ENCODE data around the gene PALM3. TPM values are rescaled to one million over a fixed set of nuclear protein-coding genes. Genes with fewer than 3 reads are reported as not detected.

The PALM3 gene
- polyA plus RNA-seq, 3 donors: not detected

GRCh38 chr19:14091813-14092462, 30.1 kb upstream of the PALM3 start:
- Histone ChIP-seq H3K4me3 (replicated peaks in 1 of 3; ENCODE audit: low read depth in 2 of 3, low read length in 3 of 3) (peak overlapping the region; percentile 61 to 90 (median 64)), H2AFZ (ENCODE audit: insufficient read depth, low read depth, low read length, poor library complexity, severe bottlenecking) (peak overlapping the region; percentile 72), H3K27me3 (ENCODE audit: control insufficient read depth in 2 of 2, insufficient read depth in 2 of 2, low read length in 2 of 2) (peaks cover 0 to 2% of the 10 kb centered on the region in 2 donors), H3K36me3 (replicated peaks in 1 of 2; ENCODE audit: control insufficient read depth in 1 of 2, insufficient read depth in 2 of 2, low read length in 2 of 2) (peaks cover 16 to 28% of the 10 kb centered on the region in 2 donors), H3K9me3 (replicated peaks in 1 of 2; ENCODE audit: control insufficient read depth in 1 of 2, insufficient read depth in 1 of 2, low read length in 2 of 2) (peaks cover 6 to 8% of the 10 kb centered on the region in 2 donors), H3K27ac (ENCODE audit: low read depth in 1 of 2, low read length in 2 of 2) (no peak overlapping the region), H4K20me1 (ENCODE audit: insufficient read depth, low read length) (peaks cover 55% of the 10 kb centered on the region), H3K79me2 (ENCODE audit: insufficient read depth, low read length) (peaks cover 7% of the 10 kb centered on the region), H3K4me2 (replicated peaks; ENCODE audit: extremely low read depth, low read length, poor library complexity, severe bottlenecking) (peak overlapping the region; percentile 100), H3K9ac (ENCODE audit: insufficient read depth, low read length, poor library complexity, severe bottlenecking) (peak overlapping the region; percentile 65), H3K4me1 (ENCODE audit: control insufficient read depth in 1 of 2, insufficient read depth in 2 of 2, low read length in 2 of 2) (peaks cover 18 to 23% of the 10 kb centered on the region in 2 donors)
- H3K36me3 Mint-ChIP-seq: peaks cover 30 to 37% of the 10 kb centered on the region in 2 donors
- 14% methylated on average over 9 of the region's 15 CpGs for WGBS (ENCODE audit: insufficient coverage)
- H3K27ac Mint-ChIP-seq: peak overlapping the region; percentile 83 to 97 (median 94)
- H3K9me3 Mint-ChIP-seq: peaks cover 0 to 14% (median 9%) of the 10 kb centered on the region in 7 donors
- no peak for TF ChIP-seq CTCF (IDR thresholded peaks at IDR 0.05)
- H3K4me3 Mint-ChIP-seq: peak overlapping the region; percentile 99
- H3K4me1 Mint-ChIP-seq: peaks cover 15% of the 10 kb centered on the region
- DNase-seq: no peak
- intact Hi-C loops (cut with micrococcal nuclease): loop anchor here in 1 of 2 donors (5.0 kb wide), 1 partner anchor 45 kb away; the partner anchor contains the start of gene ASF1B
- H3K27me3 Mint-ChIP-seq (ENCODE audit: low read depth in 3 of 3): peaks cover 0 to 6% (median 5%) of the 10 kb centered on the region in 3 donors

DNA sequence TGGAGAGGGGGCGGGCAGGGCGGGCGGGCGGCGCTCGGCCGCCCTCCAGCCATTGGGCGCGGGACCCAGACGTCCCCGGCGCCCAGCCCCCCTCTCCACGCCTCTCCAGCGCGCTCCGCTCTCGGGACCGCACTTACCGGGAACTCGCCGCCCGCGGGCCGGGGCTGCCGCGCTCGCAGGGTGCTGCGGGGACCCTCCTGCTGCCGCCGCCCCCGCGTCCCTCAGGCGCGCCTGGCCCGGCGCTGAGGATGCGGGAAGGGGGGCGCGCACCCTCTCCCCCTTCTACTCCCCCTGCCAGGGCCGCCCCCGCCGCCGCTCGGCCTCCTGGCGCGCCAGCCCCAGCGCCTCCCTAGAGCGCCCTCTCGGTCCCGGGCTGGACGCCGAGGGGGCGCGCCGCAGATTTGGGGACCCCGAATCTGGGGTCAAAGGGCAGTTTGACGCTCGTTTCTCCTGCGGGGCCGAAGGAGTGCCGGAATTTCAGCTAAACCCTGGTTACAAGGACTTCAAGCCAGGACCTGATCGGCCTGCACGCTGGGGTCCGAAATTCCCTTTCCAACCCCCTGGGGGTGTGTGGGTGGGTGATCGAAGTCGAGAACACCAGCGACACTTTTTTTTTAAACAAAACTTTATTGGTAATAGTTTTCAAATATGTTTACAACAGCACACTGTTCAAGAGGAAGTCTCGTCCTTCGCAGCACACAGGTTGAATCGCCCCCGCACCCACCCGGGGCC, 29.4 kb upstream of the PALM3 start:
- Histone ChIP-seq H3K9ac (ENCODE audit: insufficient read depth, low read length, poor library complexity, severe bottlenecking) (peak overlapping the region; percentile 65), H3K27ac (ENCODE audit: low read depth in 1 of 2, low read length in 2 of 2) (peak overlapping the region; percentile 50 to 59), H3K4me2 (replicated peaks; ENCODE audit: extremely low read depth, low read length, poor library complexity, severe bottlenecking) (peak overlapping the region; percentile 100), H3K4me3 (replicated peaks in 1 of 3; ENCODE audit: low read depth in 2 of 3, low read length in 3 of 3) (peak overlapping the region; percentile 61 to 90 (median 64)), H3K79me2 (ENCODE audit: insufficient read depth, low read length) (peaks cover 7% of the 10 kb centered on the region), H3K27me3 (ENCODE audit: control insufficient read depth in 2 of 2, insufficient read depth in 2 of 2, low read length in 2 of 2) (peaks cover 0 to 2% of the 10 kb centered on the region in 2 donors), H2AFZ (ENCODE audit: insufficient read depth, low read depth, low read length, poor library complexity, severe bottlenecking) (peak overlapping the region; percentile 72), H3K4me1 (ENCODE audit: control insufficient read depth in 1 of 2, insufficient read depth in 2 of 2, low read length in 2 of 2) (peaks cover 18 to 23% of the 10 kb centered on the region in 2 donors), H4K20me1 (ENCODE audit: insufficient read depth, low read length) (peaks cover 48% of the 10 kb centered on the region), H3K9me3 (replicated peaks in 1 of 2; ENCODE audit: control insufficient read depth in 1 of 2, insufficient read depth in 1 of 2, low read length in 2 of 2) (peaks cover 6 to 8% of the 10 kb centered on the region in 2 donors), H3K36me3 (replicated peaks in 1 of 2; ENCODE audit: control insufficient read depth in 1 of 2, insufficient read depth in 2 of 2, low read length in 2 of 2) (peaks cover 9 to 21% of the 10 kb centered on the region in 2 donors)
- peak; percentile 34 to 54 (median 43) for DNase-seq
- intact Hi-C loops (cut with micrococcal nuclease): loop anchor here in 1 of 2 donors (5.0 kb wide), 1 partner anchor 46 kb away; the partner anchor contains the start of gene ASF1B
- Mint-ChIP-seq H3K4me1 (peaks cover 15% of the 10 kb centered on the region), H3K36me3 (peaks cover 29 to 34% of the 10 kb centered on the region in 2 donors), H3K4me3 (peak overlapping the region; percentile 99), H3K27ac (peak overlapping the region; percentile 83 to 97 (median 94)), H3K27me3 (ENCODE audit: low read depth in 3 of 3) (peaks cover 0 to 6% (median 5%) of the 10 kb centered on the region in 3 donors), H3K9me3 (peaks cover 0 to 14% (median 9%) of the 10 kb centered on the region in 7 donors)
- TF ChIP-seq CTCF (IDR thresholded peaks at IDR 0.05): no peak
- WGBS (ENCODE audit: insufficient coverage): 0% methylated on average over 37 of the region's 72 CpGs

Data from CD14-positive monocyte (primary cell).